ENCODE data around the gene FOXA1. TPM values are rescaled to one million over a fixed set of nuclear protein-coding genes. Genes with fewer than 3 reads are reported as not detected.
"Not testable (repeated sequence)": the region's sequence is repeated elsewhere in the genome, so short reads cannot be mapped to it uniquely, and the experiment has no call there.

The FOXA1 gene
- total RNA-seq, 1 donor from 2014 or later, result 19.7 TPM

DNA sequence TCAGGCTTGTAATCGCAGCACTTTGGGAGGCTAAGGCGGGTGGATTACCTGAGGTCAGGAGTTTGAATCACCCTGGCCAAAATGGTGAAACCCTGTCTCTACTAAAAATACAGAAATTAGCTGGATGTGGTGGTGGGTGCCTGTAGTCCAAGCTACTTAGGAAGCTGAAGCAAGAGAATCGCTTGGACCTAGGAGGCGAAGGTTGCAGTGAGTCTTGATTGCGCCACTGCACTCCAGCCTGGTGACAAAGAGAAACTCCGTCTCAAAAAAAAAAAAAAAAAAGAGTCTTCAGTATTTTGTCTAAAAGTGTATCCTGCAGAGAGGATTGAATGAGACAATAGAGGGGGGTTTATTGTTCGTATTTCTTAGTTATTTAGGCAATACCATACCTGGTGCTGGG lies 25.3 kb downstream of the FOXA1 start:
- Mint-ChIP-seq H3K27me3 (ENCODE audit: low read depth) (no peaks in the 10 kb centered on the region), H3K36me3 (peaks cover 6% of the 10 kb centered on the region), H3K27ac (no peak overlapping the region), H3K4me3 (no peak overlapping the region), H3K9me3 (peaks cover 9% of the 10 kb centered on the region), H3K4me1 (peaks cover 43% of the 10 kb centered on the region)
- no peak for TF ChIP-seq CTCF (IDR thresholded peaks at IDR 0.05; ENCODE audit: unreplicated experiment)
- no peak for DNase-seq (ENCODE audit: low spot score in 2 of 2, unreplicated experiment in 2 of 2)

GRCh38 chr14:37566811-37567371 lies 28.2 kb downstream of the FOXA1 start:
- peaks cover 58% of the 10 kb centered on the region for H3K4me1 Mint-ChIP-seq
- H3K36me3 Mint-ChIP-seq, result peaks cover 4% of the 10 kb centered on the region
- H3K9me3 Mint-ChIP-seq, result no peaks in the 10 kb centered on the region
- H3K4me3 Mint-ChIP-seq, result peak overlapping the region; percentile 5
- H3K27me3 Mint-ChIP-seq (ENCODE audit: low read depth), result no peaks in the 10 kb centered on the region
- TF ChIP-seq CTCF (IDR thresholded peaks at IDR 0.05; ENCODE audit: unreplicated experiment), result no peak
- peak overlapping the region; percentile 81 for H3K27ac Mint-ChIP-seq
- no peak for DNase-seq (ENCODE audit: low spot score in 2 of 2, unreplicated experiment in 2 of 2)

DNA sequence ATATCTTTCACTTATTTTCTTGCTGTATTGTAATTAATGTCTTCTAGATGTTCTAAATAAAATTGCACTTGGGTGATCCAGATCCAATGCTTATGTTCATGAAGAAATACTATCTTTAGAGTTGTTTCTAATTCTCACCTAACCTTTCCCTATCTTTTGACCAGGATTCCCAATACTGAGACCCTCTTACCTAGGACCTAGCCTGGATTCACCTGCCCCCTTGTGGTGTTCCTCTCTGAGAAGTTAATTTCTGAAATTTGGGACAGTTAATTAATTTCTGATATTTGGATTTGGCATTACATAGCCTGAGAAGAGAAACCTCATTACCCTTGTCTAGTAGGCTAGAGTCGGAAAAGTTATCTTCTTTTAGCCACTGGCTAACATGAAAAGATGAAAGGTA lies 29.5 kb downstream of the FOXA1 start:
- H3K9me3 Mint-ChIP-seq, result no peaks in the 10 kb centered on the region
- TF ChIP-seq CTCF (IDR thresholded peaks at IDR 0.05; ENCODE audit: unreplicated experiment), result no peak
- no peaks in the 10 kb centered on the region for H3K36me3 Mint-ChIP-seq
- no peaks in the 10 kb centered on the region for H3K27me3 Mint-ChIP-seq (ENCODE audit: low read depth)
- H3K4me1 Mint-ChIP-seq, result peaks cover 55% of the 10 kb centered on the region
- peak overlapping the region; percentile 51 for H3K27ac Mint-ChIP-seq
- DNase-seq (ENCODE audit: low spot score in 2 of 2, unreplicated experiment in 2 of 2), result no peak
- no peak overlapping the region for H3K4me3 Mint-ChIP-seq

DNA sequence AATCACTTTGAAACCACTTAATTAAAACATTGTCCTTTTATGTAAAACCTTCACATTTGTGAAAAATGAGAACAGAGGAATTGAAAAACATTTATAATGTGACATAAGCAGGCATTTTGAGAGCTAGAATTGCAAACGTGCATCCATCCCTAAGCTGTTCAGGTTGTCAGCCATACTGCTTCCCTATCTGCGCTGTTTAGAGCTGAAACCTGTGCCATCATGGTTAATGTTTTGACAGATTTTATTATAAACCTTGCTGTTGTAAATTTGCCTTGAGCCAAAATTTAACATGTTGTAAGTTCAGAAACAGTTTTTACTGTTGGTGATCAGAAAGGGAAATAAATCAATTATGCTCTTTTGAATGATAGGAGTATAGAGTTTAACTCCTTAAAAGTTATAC lies 31.9 kb downstream of the FOXA1 start:
- peaks cover 54% of the 10 kb centered on the region for H3K4me1 Mint-ChIP-seq
- peak overlapping the region; percentile 47 for H3K27ac Mint-ChIP-seq
- H3K9me3 Mint-ChIP-seq, result no peaks in the 10 kb centered on the region
- DNase-seq (ENCODE audit: low spot score in 2 of 2, unreplicated experiment in 2 of 2), result no peak
- no peaks in the 10 kb centered on the region for H3K36me3 Mint-ChIP-seq
- H3K4me3 Mint-ChIP-seq, result no peak overlapping the region
- H3K27me3 Mint-ChIP-seq (ENCODE audit: low read depth), result no peaks in the 10 kb centered on the region
- TF ChIP-seq CTCF (IDR thresholded peaks at IDR 0.05; ENCODE audit: unreplicated experiment), result no peak

DNA sequence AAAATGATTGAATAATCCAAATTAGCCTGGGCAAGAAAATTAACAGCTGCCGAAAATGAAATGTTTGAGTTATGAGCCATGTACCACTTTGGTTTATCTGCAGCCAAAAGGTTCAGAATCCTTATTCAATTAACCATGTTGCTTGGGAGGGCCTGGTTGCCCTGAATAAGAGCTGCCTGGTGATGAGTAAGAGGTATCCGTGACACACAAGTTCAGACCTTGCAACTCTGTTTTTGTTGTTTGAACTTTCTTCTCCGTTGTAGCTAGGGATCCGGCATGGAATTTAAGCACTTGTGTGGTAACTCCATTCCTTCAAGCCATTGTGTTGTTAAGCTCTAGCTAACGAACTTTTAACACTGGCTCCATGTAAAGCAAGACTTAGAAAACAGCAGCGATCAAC lies 35.7 kb downstream of the FOXA1 start:
- no peak overlapping the region for H3K4me3 Mint-ChIP-seq
- H3K36me3 Mint-ChIP-seq, result peaks cover 9% of the 10 kb centered on the region
- peaks cover 13% of the 10 kb centered on the region for H3K9me3 Mint-ChIP-seq
- no peak for DNase-seq (ENCODE audit: low spot score in 2 of 2, unreplicated experiment in 2 of 2)
- no peak overlapping the region for H3K27ac Mint-ChIP-seq
- peaks cover 29% of the 10 kb centered on the region for H3K4me1 Mint-ChIP-seq
- H3K27me3 Mint-ChIP-seq (ENCODE audit: low read depth), result no peaks in the 10 kb centered on the region
- TF ChIP-seq CTCF (IDR thresholded peaks at IDR 0.05; ENCODE audit: unreplicated experiment), result no peak

DNA sequence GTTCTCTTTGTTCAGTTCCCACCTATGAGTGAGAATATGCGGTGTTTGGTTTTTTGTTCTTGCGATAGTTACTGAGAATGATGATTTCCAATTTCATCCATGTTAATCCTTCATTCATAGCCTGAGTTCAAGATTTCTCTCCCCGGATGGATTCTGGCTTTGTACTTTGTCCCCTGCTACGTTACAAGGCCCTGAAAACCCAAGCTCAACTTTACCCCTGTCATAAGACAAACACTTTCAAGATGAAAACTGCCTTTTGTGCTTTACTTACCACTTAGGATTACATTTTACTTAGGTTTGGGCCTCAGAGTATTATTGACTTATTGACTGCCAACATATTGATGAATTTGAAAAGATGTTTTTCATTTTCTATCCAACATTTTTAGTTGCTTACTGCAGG lies 36.3 kb downstream of the FOXA1 start:
- Mint-ChIP-seq H3K4me3 (no peak overlapping the region), H3K36me3 (peaks cover 15% of the 10 kb centered on the region), H3K27me3 (ENCODE audit: low read depth) (no peaks in the 10 kb centered on the region), H3K9me3 (peaks cover 20% of the 10 kb centered on the region), H3K4me1 (peaks cover 24% of the 10 kb centered on the region), H3K27ac (no peak overlapping the region)
- no peak for DNase-seq (ENCODE audit: low spot score in 2 of 2, unreplicated experiment in 2 of 2)
- no peak for TF ChIP-seq CTCF (IDR thresholded peaks at IDR 0.05; ENCODE audit: unreplicated experiment)

DNA sequence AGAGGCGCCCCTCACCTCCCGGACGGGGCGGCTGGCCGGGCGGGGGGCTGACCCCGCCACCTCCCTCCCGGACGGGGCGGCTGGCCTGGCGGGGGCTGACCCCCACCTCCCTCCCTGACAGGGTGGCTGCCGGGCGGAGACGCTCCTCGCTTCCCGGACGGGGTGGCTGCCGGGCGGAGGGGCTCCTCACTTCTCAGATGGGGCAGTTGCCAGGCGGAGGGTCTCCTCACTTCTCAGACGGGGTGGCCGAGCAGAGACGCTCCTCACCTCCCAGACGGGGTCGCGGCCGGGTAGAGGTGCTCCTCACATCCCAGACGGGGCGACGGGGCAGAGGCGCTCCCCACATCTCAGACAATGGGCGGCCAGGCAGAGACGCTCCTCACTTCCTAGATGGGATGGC lies 39.5 kb downstream of the FOXA1 start:
- H3K27ac Mint-ChIP-seq; H3K4me3 Mint-ChIP-seq; H3K4me1 Mint-ChIP-seq; H3K27me3 Mint-ChIP-seq (ENCODE audit: low read depth); DNase-seq (ENCODE audit: low spot score in 2 of 2, unreplicated experiment in 2 of 2): not testable (repeated sequence)
- Mint-ChIP-seq H3K9me3 (peaks cover 34% of the 10 kb centered on the region), H3K36me3 (peaks cover 26% of the 10 kb centered on the region)
